T-cell (primary cell): Measurements from ENCODE around the gene B4GALT3. TPM values are rescaled to one million over a fixed set of nuclear protein-coding genes. Genes with fewer than 3 reads are reported as not detected.
A peak's percentile ranks its signal among the peaks of the same experiment; 100 is the strongest.

ENCODE experiments used
- ATAC-seq, 4 experiments: fragments of 200-7000 bp in 3 of 4; fragments of 150-1000 bp in 1 of 4; cut with Tn5 transposase; replicated peaks in 1 of 4; 1 replicate in 3 of 4; 2 replicates in 1 of 4; pipeline ENCODE4 v1.10.0; 2021; ENCODE audit warnings: moderate library complexity in 3 of 4, mild to moderate bottlenecking in 2 of 4, moderate number of reproducible peaks in 1 of 4
- CTCF ChIA-PET, 2 donors: fragments of 300-600 bp; sonication (Branson Sonifier 250); formaldehyde crosslinking; loops; one replicate each; lab custom pipeline; 2022; ENCODE audit warnings: antibody characterized with exemption in 2 of 2; lab: Charles Lee
- POLR2A ChIA-PET, 2 donors: fragments of 300-600 bp; sonication (Branson Sonifier 250); formaldehyde crosslinking; loops; one replicate each; lab custom pipeline; 2022; ENCODE audit warnings: antibody characterized with exemption in 2 of 2; lab: Charles Lee
- DNase-seq, 35 experiments: peaks; one replicate each; pipeline versions ENCODE4 v3.0.0 to v3.0.0-alpha.2; 2013 to 2023
- H3K27ac ChIP-seq: one replicate; pipeline ENCODE4 v1.5.1; 2013; ENCODE audit warnings: low read length
- H3K27me3 ChIP-seq, 2 experiments: replicated peaks in 1 of 2; 1 replicate in 1 of 2; 2 replicates in 1 of 2; pipeline versions ENCODE4 v1.6.1 to v1.7.0; 2013; ENCODE audit warnings: low read length in 1 of 2, mixed read lengths in 1 of 2; ENCODE audit not compliant: control insufficient read depth in 2 of 2, insufficient read depth in 2 of 2; ENCODE audit errors: extremely low read depth in 1 of 2
- H3K36me3 ChIP-seq, 2 donors: 1 replicate in 1 of 2; 2 replicates in 1 of 2; pipeline versions ENCODE4 v1.6.1 to v1.7.0; 2013; ENCODE audit warnings: low read length in 1 of 2; ENCODE audit not compliant: control insufficient read depth in 2 of 2, insufficient read depth in 1 of 2; ENCODE audit errors: extremely low read depth in 1 of 2
- H3K4me1 ChIP-seq, 2 experiments: 1 replicate in 1 of 2; 2 replicates in 1 of 2; pipeline versions ENCODE4 v1.6.1 to v1.7.0; 2013; ENCODE audit warnings: low read length in 2 of 2, mixed read lengths in 1 of 2; ENCODE audit not compliant: insufficient read depth in 2 of 2, control insufficient read depth in 1 of 2; ENCODE audit errors: extremely low read depth in 1 of 2
- H3K4me3 ChIP-seq, 2 donors: 1 replicate in 1 of 2; 2 replicates in 1 of 2; pipeline versions ENCODE4 v1.5.1 to v1.7.0; 2013; ENCODE audit warnings: mild to moderate bottlenecking in 2 of 2, low read length in 1 of 2, moderate library complexity in 1 of 2; ENCODE audit not compliant: control insufficient read depth in 1 of 2; ENCODE audit errors: extremely low read depth in 1 of 2
- H3K9me3 ChIP-seq: 2 replicates; pipeline ENCODE4 v1.7.0; 2013
- H3K27ac Mint-ChIP-seq, 2 donors: one replicate each; pipeline ENCODE4 v1.8.0; 2020 to 2021; ENCODE audit warnings: mild to moderate bottlenecking in 2 of 2, mixed read lengths in 2 of 2
- H3K27me3 Mint-ChIP-seq, 2 donors: one replicate each; pipeline ENCODE4 v1.8.0; 2021 to 2022; ENCODE audit warnings: mixed read lengths in 2 of 2
- H3K36me3 Mint-ChIP-seq: one replicate; pipeline ENCODE4 v1.8.0; 2021; ENCODE audit warnings: mixed read lengths
- H3K4me1 Mint-ChIP-seq, 3 donors: one replicate each; pipeline ENCODE4 v1.8.0; 2020 to 2022; ENCODE audit warnings: mixed read lengths in 3 of 3, mild to moderate bottlenecking in 1 of 3
- H3K4me3 Mint-ChIP-seq, 3 donors: one replicate each; pipeline ENCODE4 v1.8.0; 2020 to 2022; ENCODE audit warnings: mild to moderate bottlenecking in 3 of 3, mixed read lengths in 3 of 3, moderate library complexity in 3 of 3
- H3K9me3 Mint-ChIP-seq, 3 donors: one replicate each; pipeline ENCODE4 v1.8.0; 2020 to 2022; ENCODE audit warnings: mixed read lengths in 3 of 3
- WGBS: methylation state at CpG from one replicate; pipeline ENCODE4 v1.1.5; 2013; ENCODE audit warnings: missing lambda C conversion rate; ENCODE audit not compliant: insufficient coverage; 5-methylcytosine and 5-hydroxymethylcytosine counted together
- total RNA-seq, 35 experiments: library from RNA in 6 of 35; stranded (reverse) in 6 of 35; fragments of 120-200 nt in 1 of 35; gene quantifications; one replicate each; pipeline versions ENCODE4 v1.2.1 to v1.2.4 and lab custom pipeline; 2013 to 2026

The B4GALT3 gene
- 10 to 100 TPM; 48.4 to 77.8 (median 69.3) TPM for total RNA-seq
- total RNA-seq (2013) = 44.8 TPM
- 62.2 to 109 (median 78.7) reads per million in 29 experiments for total RNA-seq (lab: John Stamatoyannopoulos, UW)

- H3K27ac ChIP-seq = peak within 1 kb of the TSS; percentile 84
- POLR2A ChIA-PET = interaction anchor here (0.5 to 2.1 kb wide), 4 partner anchors 10 to 917 kb away, joined by 3 to 8 read pairs (median 6); partner anchors contain the start of gene PPOX (in 1 of the 2)
- CTCF ChIA-PET = interaction anchor here in 1 of 2 donors (0.7 to 2.3 kb wide), 4 partner anchors 11 to 141 kb away, joined by 3 to 13 read pairs (median 4); partner anchors contain the start of genes DEDD, PPOX and TOMM40L
- ATAC-seq = peak; percentile 87 to 93 (median 90)
- peak; percentile 72 to 97 (median 88) for DNase-seq
- Mint-ChIP-seq H3K36me3 (peaks cover 38% of the 10 kb centered on the region), H3K9me3 (no peaks in the 10 kb centered on the region), H3K27ac (peak within 1 kb of the TSS; percentile 96 to 99), H3K4me1 (peaks cover 75 to 83% (median 80%) of the 10 kb centered on the region in 3 donors), H3K27me3 (no peaks in the 10 kb centered on the region), H3K4me3 (peak within 1 kb of the TSS; percentile 91 to 99 (median 96))
- no peaks in the 10 kb centered on the region for H3K9me3 ChIP-seq
- H3K4me3 ChIP-seq = peak within 1 kb of the TSS; percentile 93
- H3K4me1 ChIP-seq = peaks cover 24 to 60% of the 10 kb centered on the region in 2 experiments
- H3K36me3 ChIP-seq = peaks cover 7 to 35% of the 10 kb centered on the region in 2 donors
- under 1% methylated on average over 43 of the region's 50 CpGs for WGBS
- H3K27me3 ChIP-seq = no peaks in the 10 kb centered on the region
Measured at GRCh38 chr1:161177112-161177935, at the start of gene B4GALT3. B4GALT3 (minus strand) TSS chr1:161177507; CDS start chr1:161176060, 1,447 bp downstream.

GRCh38 chr1:161226759-161227158 lies 49.5 kb upstream of the B4GALT3 start:
- no peaks in the 10 kb centered on the region for H3K27me3 ChIP-seq
- DNase-seq (no peak), ATAC-seq (no peak)
- H3K27ac ChIP-seq = no peak overlapping the region
- ChIA-PET CTCF (interaction anchor here (0.5 to 3.0 kb wide), 16 partner anchors 15 to 162 kb away, joined by 3 to 76 read pairs (median 7); partner anchors contain the start of genes B4GALT3 (in 1 of the 2), DEDD (in 1 of the 2), NDUFS2 (in 1 of the 2) and PCP4L1 (in 1 of the 2)), POLR2A (no interaction called here)
- Mint-ChIP-seq H3K27me3 (no peaks in the 10 kb centered on the region), H3K4me3 (peak overlapping the region; percentile 89 to 100 (median 99)), H3K36me3 (peaks cover 17% of the 10 kb centered on the region), H3K4me1 (peaks cover 35 to 45% (median 36%) of the 10 kb centered on the region in 3 donors), H3K27ac (peak overlapping the region; percentile 53 to 78), H3K9me3 (no peaks in the 10 kb centered on the region)
- no peaks in the 10 kb centered on the region for H3K9me3 ChIP-seq
- peak overlapping the region; percentile 71 to 86 for H3K4me3 ChIP-seq
- WGBS = 83% methylated on average over 1 of the region's 3 CpGs
- H3K4me1 ChIP-seq = peaks cover 15 to 31% of the 10 kb centered on the region in 2 experiments
- H3K36me3 ChIP-seq = peaks cover 5 to 23% of the 10 kb centered on the region in 2 donors

- Histone ChIP-seq H3K4me3 (peak overlapping the region; percentile 71 to 86), H3K27ac (peak overlapping the region; percentile 31), H3K27me3 (no peaks in the 10 kb centered on the region), H3K4me1 (peaks cover 15 to 31% of the 10 kb centered on the region in 2 experiments), H3K9me3 (no peaks in the 10 kb centered on the region), H3K36me3 (peaks cover 5 to 23% of the 10 kb centered on the region in 2 donors)
- Mint-ChIP-seq H3K9me3 (no peaks in the 10 kb centered on the region), H3K4me1 (peaks cover 35 to 46% (median 38%) of the 10 kb centered on the region in 3 donors), H3K4me3 (peak overlapping the region; percentile 89 to 100 (median 99)), H3K36me3 (peaks cover 17% of the 10 kb centered on the region), H3K27me3 (no peaks in the 10 kb centered on the region), H3K27ac (peak overlapping the region; percentile 96 to 98)
- 6% methylated on average over 13 of the region's 15 CpGs for WGBS
- ChIA-PET CTCF (interaction anchor here (0.5 to 3.0 kb wide), 43 partner anchors 9 to 543 kb away, joined by 3 to 76 read pairs (median 7); partner anchors contain the start of genes ADAMTS4 (in 1 of the 2), B4GALT3 (in 1 of the 2), CFAP126 (in 1 of the 2) and DEDD (in 1 of the 2)), POLR2A (interaction anchor here in 1 of 2 donors (0.6 to 1.2 kb wide), 7 partner anchors 14 to 942 kb away, joined by 3 to 13 read pairs (median 10); partner anchors contain the start of genes NDUFS2, SDHC and UFC1)
- ATAC-seq (no peak), DNase-seq (peak in 1 of 35 experiments; percentile 16)
Measured at GRCh38 chr1:161226320-161226711, 49.0 kb upstream of the B4GALT3 start.

DNA sequence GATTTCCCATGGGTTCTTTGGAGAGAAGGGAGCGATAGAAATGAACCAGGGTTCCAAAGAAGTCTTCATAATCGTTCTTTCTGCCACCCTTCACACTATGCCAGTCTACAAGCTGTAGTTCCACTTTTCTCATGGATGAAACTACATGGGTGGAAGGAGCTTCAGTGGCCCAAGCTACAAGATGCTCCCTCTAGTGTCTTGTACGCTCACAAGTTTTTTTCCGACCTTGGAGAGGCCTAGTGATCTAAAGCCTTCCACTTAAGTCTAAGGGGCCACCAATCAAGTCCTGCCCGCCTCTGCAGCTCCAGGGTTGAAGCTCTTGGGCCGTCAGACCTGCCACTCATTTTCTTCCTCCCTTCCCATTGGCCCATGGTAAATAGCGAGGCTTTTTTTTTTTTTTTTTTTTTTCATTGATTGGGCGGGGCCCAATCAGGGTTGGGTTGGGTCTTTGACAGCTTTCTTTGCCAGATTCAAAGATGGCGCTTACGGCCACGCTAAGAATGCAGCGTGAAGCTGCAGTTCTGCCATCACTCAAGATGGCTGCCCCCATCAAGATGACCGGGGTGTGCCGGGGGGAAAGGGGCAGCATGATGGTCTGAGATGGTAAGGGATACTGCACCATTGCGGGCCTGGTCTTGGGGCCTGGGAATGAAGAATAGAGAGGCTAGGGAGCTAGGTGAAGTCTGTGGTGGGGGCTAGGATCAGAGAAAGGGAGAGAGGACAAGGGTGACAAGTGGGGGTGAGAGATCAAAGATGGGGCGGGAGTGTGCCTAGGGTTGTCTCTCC lies 48.4 kb upstream of the B4GALT3 start, which contains the start of gene TOMM40L:
TOMM40L (plus strand) TSS at position 527 of the 786 bp plus-strand sequence. CDS start 430 bp downstream, outside the sequence.
- Histone ChIP-seq H3K4me1 (peaks cover 15 to 31% of the 10 kb centered on the region in 2 experiments), H3K27me3 (no peaks in the 10 kb centered on the region), H3K36me3 (peaks cover 5 to 23% of the 10 kb centered on the region in 2 donors), H3K4me3 (peak within 1 kb of the TSS; percentile 71 to 86), H3K9me3 (no peaks in the 10 kb centered on the region), H3K27ac (peak within 1 kb of the TSS; percentile 75)
- WGBS = 0% methylated on average over 10 of the region's 16 CpGs
- H3K9me3 Mint-ChIP-seq = no peaks in the 10 kb centered on the region
- peaks cover 36 to 48% (median 38%) of the 10 kb centered on the region in 3 donors for H3K4me1 Mint-ChIP-seq
- ChIA-PET CTCF (interaction anchor here (0.5 to 3.0 kb wide), 58 partner anchors 8 to 1148 kb away, joined by 3 to 76 read pairs (median 6); partner anchors contain the start of genes ADAMTS4 (in 1 of the 2), ARHGAP30 (in 1 of the 2), B4GALT3 (in 1 of the 2) and CFAP126 (in 1 of the 2)), POLR2A (interaction anchor here (0.5 to 1.2 kb wide), 19 partner anchors 9 to 1393 kb away, joined by 3 to 13 read pairs (median 6); partner anchors contain the start of genes NDUFS2 (in 2 of the 2), PPOX (in 1 of the 2), SDHC (in 1 of the 2) and TSTD1 (in 1 of the 2))
- peak within 1 kb of the TSS; percentile 96 to 98 for H3K27ac Mint-ChIP-seq
- peaks cover 17% of the 10 kb centered on the region for H3K36me3 Mint-ChIP-seq
- peak; percentile 75 to 97 (median 87) for DNase-seq
- peak within 1 kb of the TSS; percentile 89 to 100 (median 99) for H3K4me3 Mint-ChIP-seq
- no peaks in the 10 kb centered on the region for H3K27me3 Mint-ChIP-seq
- peak; percentile 94 to 97 (median 94) for ATAC-seq

- peaks cover 5 to 23% of the 10 kb centered on the region in 2 donors for H3K36me3 ChIP-seq
- H3K4me1 ChIP-seq = peaks cover 15 to 31% of the 10 kb centered on the region in 2 experiments
- no CpG with 5 or more reads among the region's 7 CpGs for WGBS
- no peak overlapping the region for H3K4me3 ChIP-seq
- ATAC-seq (peak in 3 of 4 experiments; percentile 1 to 2 (median 1)), DNase-seq (no peak)
- ChIA-PET POLR2A (interaction anchor here (0.5 to 1.2 kb wide), 14 partner anchors 13 to 1392 kb away, joined by 3 to 13 read pairs (median 6); partner anchors contain the start of genes NDUFS2 (in 2 of the 2), PPOX (in 1 of the 2), SDHC (in 1 of the 2) and TSTD1 (in 1 of the 2)), CTCF (interaction anchor here (0.5 to 3.0 kb wide), 50 partner anchors 8 to 1147 kb away, joined by 3 to 76 read pairs (median 7); partner anchors contain the start of genes ADAMTS4 (in 1 of the 2), ARHGAP30 (in 1 of the 2), CFAP126 (in 1 of the 2) and DEDD (in 1 of the 2))
- H3K4me3 Mint-ChIP-seq = no peak overlapping the region
- no peaks in the 10 kb centered on the region for H3K9me3 Mint-ChIP-seq
- peak overlapping the region; percentile 75 for H3K27ac ChIP-seq
- H3K4me1 Mint-ChIP-seq = peaks cover 37 to 50% (median 38%) of the 10 kb centered on the region in 3 donors
- H3K27ac Mint-ChIP-seq = peak overlapping the region; percentile 96 to 98
- H3K27me3 Mint-ChIP-seq = no peaks in the 10 kb centered on the region
- H3K9me3 ChIP-seq = no peaks in the 10 kb centered on the region
- peaks cover 14% of the 10 kb centered on the region for H3K36me3 Mint-ChIP-seq
- H3K27me3 ChIP-seq = no peaks in the 10 kb centered on the region
Measured at GRCh38 chr1:161225178-161225533, 47.8 kb upstream of the B4GALT3 start.
